ENCODE results near the gene TRIM63. TPM values are rescaled to one million over a fixed set of nuclear protein-coding genes. Genes with fewer than 3 reads are reported as not detected.
A peak's percentile ranks its signal among the peaks of the same experiment; 100 is the strongest.

TRIM63 gene
- total and polyA plus RNA-seq, 7 donors: 74.2 to 2,937 (median 541) TPM

DNA sequence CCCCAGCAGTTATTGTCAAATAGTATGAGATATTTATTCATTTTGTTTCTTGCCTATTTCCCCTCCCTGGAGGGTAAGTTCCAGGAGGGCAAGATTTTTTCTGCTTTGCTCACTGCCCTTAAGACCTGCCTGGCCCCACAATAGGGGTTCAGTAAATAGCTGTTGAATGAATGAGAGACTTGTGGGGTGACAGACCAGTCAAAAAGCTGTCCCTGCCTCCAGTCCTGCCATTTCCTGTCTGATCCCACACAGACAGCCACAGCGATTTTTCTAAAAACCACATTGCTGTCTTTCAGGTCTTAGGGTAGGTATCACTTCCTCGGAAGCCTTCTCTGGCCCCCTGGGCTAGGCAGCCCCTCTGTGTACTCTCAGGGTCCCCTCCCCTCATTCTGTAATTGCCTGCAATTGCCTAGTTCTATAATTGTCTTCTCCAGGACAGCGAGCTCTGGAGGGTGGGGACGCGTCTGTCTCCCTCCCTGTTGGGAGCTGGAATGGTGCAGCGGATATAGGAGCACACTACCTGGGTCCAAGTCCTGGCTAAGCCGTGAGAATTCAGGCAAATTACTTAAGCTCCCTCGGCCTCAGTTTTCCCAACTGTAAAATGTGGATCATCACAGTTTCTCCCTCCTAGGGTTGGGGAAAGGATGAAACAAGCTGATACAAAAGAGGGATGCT, 47.7 kb downstream of the TRIM63 start:
- H3K36me3 ChIP-seq (ENCODE audit: insufficient read depth in 1 of 2, low read depth in 1 of 2): peaks cover 0 to 6% of the 10 kb centered on the region in 2 donors
- H3K4me1 ChIP-seq: peaks cover 42% of the 10 kb centered on the region
- no peaks in the 10 kb centered on the region for H3K27me3 ChIP-seq (ENCODE audit: insufficient read depth in 3 of 3, low read length in 2 of 3)
- DNase-seq (no peak), ATAC-seq (no peak)
- no peak overlapping the region for H3K4me3 ChIP-seq
- intact Hi-C loops (cut with DNase I): no loop called here
- 52% methylated on average over 8 of the region's 8 CpGs for WGBS, 3 donors
- no peaks in the 10 kb centered on the region for H3K9me3 ChIP-seq
- H3K27ac ChIP-seq: peak overlapping the region; percentile 73
- TF ChIP-seq, protein P1, sequence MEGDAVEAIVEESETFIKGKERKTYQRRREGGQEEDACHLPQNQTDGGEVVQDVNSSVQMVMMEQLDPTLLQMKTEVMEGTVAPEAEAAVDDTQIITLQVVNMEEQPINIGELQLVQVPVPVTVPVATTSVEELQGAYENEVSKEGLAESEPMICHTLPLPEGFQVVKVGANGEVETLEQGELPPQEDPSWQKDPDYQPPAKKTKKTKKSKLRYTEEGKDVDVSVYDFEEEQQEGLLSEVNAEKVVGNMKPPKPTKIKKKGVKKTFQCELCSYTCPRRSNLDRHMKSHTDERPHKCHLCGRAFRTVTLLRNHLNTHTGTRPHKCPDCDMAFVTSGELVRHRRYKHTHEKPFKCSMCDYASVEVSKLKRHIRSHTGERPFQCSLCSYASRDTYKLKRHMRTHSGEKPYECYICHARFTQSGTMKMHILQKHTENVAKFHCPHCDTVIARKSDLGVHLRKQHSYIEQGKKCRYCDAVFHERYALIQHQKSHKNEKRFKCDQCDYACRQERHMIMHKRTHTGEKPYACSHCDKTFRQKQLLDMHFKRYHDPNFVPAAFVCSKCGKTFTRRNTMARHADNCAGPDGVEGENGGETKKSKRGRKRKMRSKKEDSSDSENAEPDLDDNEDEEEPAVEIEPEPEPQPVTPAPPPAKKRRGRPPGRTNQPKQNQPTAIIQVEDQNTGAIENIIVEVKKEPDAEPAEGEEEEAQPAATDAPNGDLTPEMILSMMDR (IDR thresholded peaks at IDR 0.05): no peak

DNA sequence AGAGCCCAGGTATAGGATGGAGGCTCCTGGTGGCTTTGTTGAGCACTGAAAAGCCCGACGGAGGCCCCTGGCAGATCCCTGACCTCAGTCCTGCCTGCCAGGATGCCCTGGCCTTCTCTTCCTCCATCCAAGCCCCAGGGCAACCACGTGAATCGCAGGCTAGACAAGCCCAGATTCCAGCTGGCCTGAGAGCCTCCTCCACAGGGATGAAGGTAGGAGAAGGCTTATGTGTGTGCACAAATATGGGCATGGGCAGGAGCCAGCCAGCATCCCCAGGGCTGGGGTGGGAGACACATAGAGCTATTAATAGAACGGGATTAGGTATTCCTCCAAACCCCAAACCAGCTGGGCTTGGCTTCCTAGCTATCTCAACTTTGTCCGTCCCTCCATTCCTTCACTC, 49.8 kb downstream of the TRIM63 start:
- Histone ChIP-seq H3K9me3 (no peaks in the 10 kb centered on the region), H3K36me3 (ENCODE audit: insufficient read depth in 1 of 2, low read depth in 1 of 2) (peaks cover 0 to 6% of the 10 kb centered on the region in 2 donors), H3K27me3 (ENCODE audit: insufficient read depth in 3 of 3, low read length in 2 of 3) (no peaks in the 10 kb centered on the region), H3K4me1 (peaks cover 34% of the 10 kb centered on the region), H3K27ac (peak overlapping the region; percentile 46), H3K4me3 (no peak overlapping the region)
- DNase-seq: no peak
- 21 to 29% (median 23%) methylated on average over 6 of the region's 6 CpGs for WGBS, 3 donors
- peak in 1 of 4 donors; percentile 10 for ATAC-seq
- TF ChIP-seq, protein P1 (IDR thresholded peaks at IDR 0.05): no peak
- intact Hi-C loops (cut with DNase I): no loop called here

DNA sequence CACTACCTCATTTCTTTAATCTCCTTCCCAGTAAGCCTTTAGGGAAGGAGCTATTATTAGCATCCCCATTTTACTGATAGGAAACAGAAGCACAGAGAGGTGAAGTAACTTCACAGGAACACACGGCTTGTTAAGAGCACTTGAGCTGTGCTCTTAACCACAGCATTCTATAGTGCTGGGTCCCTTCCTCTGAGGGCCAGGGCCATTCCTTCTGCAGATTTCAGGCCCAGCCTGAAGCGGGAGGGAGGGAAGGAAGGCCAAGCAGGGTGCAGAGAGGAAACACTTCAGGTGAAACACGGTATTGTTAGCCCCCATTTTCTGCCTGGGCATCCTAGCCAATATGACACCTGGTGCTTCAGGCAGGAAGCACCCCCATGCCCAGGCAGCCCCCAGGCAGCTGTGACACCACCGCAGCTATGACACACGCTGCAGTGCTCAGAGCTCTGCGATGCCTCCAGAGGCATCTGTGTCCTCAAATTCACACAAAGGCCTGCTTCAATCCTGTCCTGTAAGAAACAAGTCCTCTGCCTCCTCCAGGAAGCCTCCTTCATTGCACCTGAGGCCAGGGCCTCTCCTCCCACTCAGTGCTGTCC, 50.4 kb downstream of the TRIM63 start:
- WGBS, 3 donors: 57 to 67% (median 58%) methylated on average over 6 of the region's 6 CpGs
- H3K9me3 ChIP-seq: no peaks in the 10 kb centered on the region
- H3K4me3 ChIP-seq: no peak overlapping the region
- H3K27ac ChIP-seq: peak overlapping the region; percentile 46
- peaks cover 28% of the 10 kb centered on the region for H3K4me1 ChIP-seq
- peak in 1 of 4 donors; percentile 21 for ATAC-seq
- no peak for DNase-seq
- H3K27me3 ChIP-seq (ENCODE audit: insufficient read depth in 3 of 3, low read length in 2 of 3): no peaks in the 10 kb centered on the region
- peaks cover 0 to 6% of the 10 kb centered on the region in 2 donors for H3K36me3 ChIP-seq (ENCODE audit: insufficient read depth in 1 of 2, low read depth in 1 of 2)
- intact Hi-C loops (cut with DNase I): no loop called here
- TF ChIP-seq, protein P1 (IDR thresholded peaks at IDR 0.05): no peak

DNA sequence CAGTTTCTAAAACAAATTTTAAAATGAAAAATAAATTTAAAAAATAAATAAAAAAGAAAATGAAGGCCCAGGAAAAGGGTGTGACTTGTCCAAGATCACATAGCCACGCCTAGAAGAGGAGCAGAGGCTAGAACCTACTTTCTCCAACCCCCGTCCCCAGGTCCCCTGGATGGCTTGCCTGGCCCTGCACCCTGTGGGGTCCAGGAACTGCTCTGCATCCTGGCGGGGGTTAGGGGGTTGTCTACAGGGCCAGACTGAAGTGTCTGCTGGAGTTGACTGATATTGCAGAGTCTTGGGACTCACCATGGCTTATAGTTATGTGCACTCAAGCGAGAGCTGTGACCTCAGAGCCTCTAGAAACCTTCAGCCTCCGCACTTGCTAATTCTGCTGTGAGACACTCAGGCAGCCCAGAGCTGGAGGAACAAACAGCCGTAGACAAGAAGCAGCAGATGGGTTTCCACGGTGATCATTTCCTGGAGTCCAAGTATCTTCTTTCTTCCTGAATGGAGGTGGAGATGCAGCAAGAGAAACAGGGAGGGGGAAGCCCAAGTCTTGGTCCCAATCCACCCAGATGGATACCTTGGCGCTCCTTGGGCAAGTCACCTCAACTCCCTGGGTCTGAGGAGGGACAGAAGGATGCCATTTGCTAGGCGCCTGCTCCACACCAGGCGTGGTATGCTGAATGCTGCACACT, 51.0 kb downstream of the TRIM63 start:
- TF ChIP-seq, protein P1 (IDR thresholded peaks at IDR 0.05): no peak
- Histone ChIP-seq H3K36me3 (ENCODE audit: insufficient read depth in 1 of 2, low read depth in 1 of 2) (peaks cover 0 to 6% of the 10 kb centered on the region in 2 donors), H3K27ac (no peak overlapping the region), H3K4me3 (no peak overlapping the region), H3K27me3 (ENCODE audit: insufficient read depth in 3 of 3, low read length in 2 of 3) (no peaks in the 10 kb centered on the region), H3K4me1 (peaks cover 22% of the 10 kb centered on the region), H3K9me3 (no peaks in the 10 kb centered on the region)
- ATAC-seq (no peak), DNase-seq (no peak)
- intact Hi-C loops (cut with DNase I): no loop called here
- WGBS, 3 donors: 74 to 80% (median 76%) methylated on average over 10 of the region's 10 CpGs

All from psoas muscle (tissue), 8 donors.